Muscle of leg (tissue), 11 donors: ENCODE data around the gene CLIP1. TPM values are rescaled to one million over a fixed set of nuclear protein-coding genes. Genes with fewer than 3 reads are reported as not detected.
"Not testable (repeated sequence)": the region's sequence is repeated elsewhere in the genome, so short reads cannot be mapped to it uniquely, and the experiment has no call there.

ENCODE experiments used
- DNase-seq: peaks from one replicate; pipeline ENCODE4 v3.0.0; 2013
- H3K27ac ChIP-seq: one replicate; pipeline ENCODE4 v1.5.1; 2013; ENCODE audit warnings: mild to moderate bottlenecking, low read length, control low read depth
- H3K27me3 ChIP-seq: one replicate; pipeline ENCODE4 v1.6.1; 2013; ENCODE audit warnings: low read length; ENCODE audit not compliant: control insufficient read depth, insufficient read depth
- H3K36me3 ChIP-seq: one replicate; pipeline ENCODE4 v1.6.1; 2013; ENCODE audit warnings: low read length; ENCODE audit not compliant: control insufficient read depth, insufficient read depth
- H3K4me1 ChIP-seq: one replicate; pipeline ENCODE4 v1.6.1; 2013; ENCODE audit warnings: low read length; ENCODE audit not compliant: control insufficient read depth, insufficient read depth
- H3K4me3 ChIP-seq: one replicate; pipeline ENCODE4 v1.5.1; 2013; ENCODE audit warnings: low read length, control low read depth
- H3K9me3 ChIP-seq: replicated peaks from 2 replicates; pipeline ENCODE4 v1.6.1; 2013; ENCODE audit warnings: low read depth, low read length; ENCODE audit not compliant: control insufficient read depth
- WGBS: methylation state at CpG from one replicate; pipeline ENCODE4 v1.1.5; 2013; ENCODE audit warnings: missing lambda C conversion rate; ENCODE audit not compliant: insufficient coverage; 5-methylcytosine and 5-hydroxymethylcytosine counted together
- polyA plus RNA-seq, 8 donors: library from polyadenylated mRNA; unstranded; fragments of 120-200 nt; gene quantifications; one replicate each; pipeline versions ENCODE4 v1.2.1 to v1.2.3, GENCODE V29; 2013; ENCODE audit warnings: inconsistent platforms in 1 of 8, low replicate concordance in 1 of 8; ENCODE audit not compliant: insufficient read length in 8 of 8, insufficient read depth in 1 of 8
- total RNA-seq: library from RNA; stranded (reverse); fragments of 120-200 nt; gene quantifications from one replicate; pipeline ENCODE4 v1.2.4, GENCODE V29; 2013

CLIP1 gene
- total and polyA plus RNA-seq, 9 donors = 16.6 to 28.3 (median 20.6) TPM

DNA sequence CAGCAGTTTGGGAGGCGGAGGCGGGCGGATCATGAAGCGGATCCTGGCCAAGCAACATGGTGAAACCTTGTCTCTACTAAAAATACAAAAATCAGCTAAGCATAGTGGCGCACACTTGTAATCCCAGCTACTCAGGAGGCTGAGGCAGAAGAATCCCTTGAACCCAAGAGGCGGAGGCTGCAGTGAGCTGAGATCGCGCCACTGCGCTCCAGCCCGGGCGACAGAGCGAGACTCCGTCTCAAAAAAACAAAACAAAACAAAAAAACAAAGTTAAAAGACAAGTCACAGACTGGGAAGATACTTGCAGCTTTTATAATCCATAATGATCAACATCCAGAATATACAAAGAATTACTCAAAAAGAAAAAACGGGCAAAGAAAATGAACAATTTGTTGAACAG, 161.7 kb downstream of the CLIP1 start:
- H3K36me3 ChIP-seq = peaks cover 36% of the 10 kb centered on the region
- not testable (repeated sequence) for DNase-seq, H3K4me3 ChIP-seq, H3K27ac ChIP-seq, H3K4me1 ChIP-seq, H3K27me3 ChIP-seq, H3K9me3 ChIP-seq
- 89% methylated on average over 3 of the region's 14 CpGs for WGBS

DNA sequence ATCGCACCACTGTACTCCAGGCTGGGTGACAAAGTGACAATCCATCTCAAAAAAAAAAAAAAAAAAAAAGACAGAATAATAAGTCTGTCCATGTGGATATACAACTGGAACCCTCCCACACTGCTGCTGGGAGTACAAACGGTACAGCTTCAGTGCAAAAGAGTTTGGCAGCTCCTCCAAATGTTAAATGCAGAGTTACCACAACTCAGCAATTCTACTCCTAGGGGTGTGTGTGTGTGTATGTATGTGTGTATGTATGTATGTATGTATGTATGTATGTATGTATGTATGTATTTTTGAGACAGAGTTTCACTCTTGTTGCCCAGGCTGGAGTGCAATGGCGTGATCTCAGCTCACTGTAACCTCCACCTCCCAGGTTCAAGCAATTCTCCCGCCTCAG, 163.5 kb downstream of the CLIP1 start:
- no CpG with 5 or more reads among the region's 4 CpGs for WGBS
- not testable (repeated sequence) for H3K27me3 ChIP-seq, H3K4me1 ChIP-seq, H3K4me3 ChIP-seq, H3K27ac ChIP-seq, H3K9me3 ChIP-seq, DNase-seq
- peaks cover 36% of the 10 kb centered on the region for H3K36me3 ChIP-seq

DNA sequence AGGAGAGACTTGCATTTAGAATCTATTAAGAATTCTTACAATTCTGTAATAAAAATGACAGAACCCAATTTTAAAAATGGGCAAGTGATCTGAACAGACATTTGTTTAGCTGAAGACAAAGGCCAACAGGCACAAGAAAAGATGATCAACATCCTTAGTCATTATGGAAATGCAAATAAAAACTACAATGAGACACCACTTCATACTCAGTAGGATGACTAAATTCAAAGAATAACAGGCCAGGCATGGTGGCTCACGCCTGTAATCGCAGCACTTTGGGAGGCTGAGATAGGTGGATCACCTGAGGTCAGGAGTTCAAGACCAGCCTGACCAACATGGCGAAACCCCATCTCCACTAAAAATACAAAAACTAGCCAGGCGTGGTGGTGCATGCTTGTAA, 164.0 kb downstream of the CLIP1 start:
- DNase-seq, H3K4me3 ChIP-seq, H3K9me3 ChIP-seq, H3K4me1 ChIP-seq, H3K27me3 ChIP-seq, H3K27ac ChIP-seq: not testable (repeated sequence)
- WGBS = no CpG with 5 or more reads among the region's 4 CpGs
- H3K36me3 ChIP-seq = peaks cover 36% of the 10 kb centered on the region

DNA sequence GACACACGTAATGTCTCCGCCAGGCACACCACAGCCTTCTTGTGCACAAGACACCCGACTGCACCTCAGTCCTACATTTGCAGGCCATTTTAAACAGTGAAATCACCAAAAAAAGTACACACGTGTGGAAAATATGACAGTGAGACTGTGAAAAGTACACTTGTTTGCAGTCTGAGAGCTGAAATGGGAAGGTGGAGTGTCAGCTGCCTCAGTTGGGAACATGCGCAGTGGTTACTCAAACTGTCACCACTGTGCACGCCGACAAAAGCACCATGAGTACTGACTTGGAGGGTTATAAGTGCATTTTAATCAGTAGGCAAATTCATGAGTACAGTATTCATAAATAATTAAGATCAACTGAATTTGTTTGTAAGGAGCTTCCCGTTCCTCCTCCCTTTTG, 171.9 kb downstream of the CLIP1 start:
- 94% methylated on average over 6 of the region's 8 CpGs for WGBS
- Histone ChIP-seq H3K9me3 (no peaks in the 10 kb centered on the region), H3K4me1 (no peaks in the 10 kb centered on the region), H3K27me3 (no peaks in the 10 kb centered on the region), H3K27ac (no peak overlapping the region), H3K36me3 (peaks cover 30% of the 10 kb centered on the region), H3K4me3 (no peak overlapping the region)
- DNase-seq = no peak

DNA sequence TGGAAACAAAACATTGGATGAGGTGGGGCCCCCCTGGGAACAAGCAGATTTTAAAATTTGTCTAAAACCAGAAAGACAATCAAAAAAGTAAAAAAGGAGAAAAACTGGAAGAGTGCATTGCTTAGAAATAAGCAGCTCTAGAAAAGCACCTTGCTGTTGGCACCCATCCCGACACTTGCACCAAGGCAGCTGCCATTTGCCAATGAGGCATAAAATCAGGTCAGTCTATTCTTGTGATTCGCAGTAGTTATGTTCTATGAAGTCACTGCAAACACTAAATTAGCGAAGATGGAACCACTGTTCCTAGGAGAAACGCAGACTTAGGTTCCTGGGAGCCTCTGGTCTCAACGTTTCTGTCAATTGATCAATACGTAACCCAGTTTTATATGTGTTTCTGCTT, 172.4 kb downstream of the CLIP1 start:
- Histone ChIP-seq H3K36me3 (peaks cover 31% of the 10 kb centered on the region), H3K4me3 (no peak overlapping the region), H3K9me3 (no peaks in the 10 kb centered on the region), H3K27ac (no peak overlapping the region), H3K27me3 (no peaks in the 10 kb centered on the region), H3K4me1 (no peaks in the 10 kb centered on the region)
- WGBS = 86% methylated on average over 6 of the region's 6 CpGs
- no peak for DNase-seq

DNA sequence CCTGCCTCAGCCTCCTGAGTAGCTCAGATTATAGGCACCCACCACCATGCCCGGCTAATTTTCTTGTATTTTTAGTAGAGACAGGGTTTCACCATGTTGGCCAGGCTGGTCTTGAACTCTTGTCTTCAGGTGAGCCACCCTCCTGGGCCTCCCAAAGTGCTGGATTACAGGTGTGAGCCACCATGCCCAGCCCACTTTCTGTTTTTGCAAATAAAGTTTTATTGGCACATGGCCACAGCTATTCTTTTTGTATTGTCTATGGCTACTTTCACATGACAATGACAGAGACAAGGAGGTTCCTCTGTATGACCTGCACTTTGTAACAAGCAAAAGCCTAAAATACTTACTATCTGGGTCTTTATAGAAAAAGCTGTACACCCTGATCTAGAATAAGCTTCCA, 176.9 kb downstream of the CLIP1 start:
- no peak overlapping the region for H3K27ac ChIP-seq
- H3K36me3 ChIP-seq = peaks cover 40% of the 10 kb centered on the region
- H3K4me3 ChIP-seq = no peak overlapping the region
- no peaks in the 10 kb centered on the region for H3K9me3 ChIP-seq
- H3K27me3 ChIP-seq = no peaks in the 10 kb centered on the region
- WGBS = 83% methylated on average over 1 of the region's 1 CpG
- H3K4me1 ChIP-seq = no peaks in the 10 kb centered on the region
- DNase-seq = no peak

DNA sequence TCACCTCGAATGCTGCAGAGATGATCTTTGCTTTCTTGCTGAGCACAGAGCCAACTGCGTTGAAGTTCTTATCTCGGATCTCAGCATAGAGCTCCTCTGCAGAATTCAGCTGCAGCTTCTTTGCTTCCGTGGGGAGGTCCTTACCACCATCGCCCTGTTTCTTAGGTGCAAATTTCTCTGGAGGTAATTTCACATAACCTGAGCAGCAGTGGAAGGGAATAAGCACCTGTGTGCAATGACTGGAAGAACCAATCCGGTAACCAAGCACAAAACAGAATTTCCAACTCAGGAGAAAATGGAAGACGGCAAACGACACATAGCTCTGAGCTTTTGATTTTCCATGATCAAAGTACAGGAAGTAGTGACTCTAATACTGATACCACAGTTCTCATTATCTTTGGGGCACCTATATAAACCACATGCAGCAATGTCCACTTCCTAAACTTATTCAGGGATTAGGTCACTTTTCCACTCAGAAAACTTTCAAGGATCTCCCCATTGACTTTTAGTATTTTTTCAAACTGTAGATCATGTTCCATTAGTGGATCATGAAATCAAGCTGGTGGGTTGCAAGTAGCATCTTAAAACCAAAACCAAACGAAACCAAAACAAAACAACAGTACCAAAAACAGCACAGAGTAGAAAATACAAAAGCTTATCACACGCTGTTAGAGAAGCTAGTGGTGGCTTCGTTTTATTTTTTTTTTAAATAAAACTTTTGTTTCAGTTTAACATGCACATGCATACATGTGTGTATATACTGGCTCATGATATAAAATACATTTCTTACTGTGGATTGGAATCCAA, 177.7 kb downstream of the CLIP1 start:
- no peaks in the 10 kb centered on the region for H3K9me3 ChIP-seq
- H3K4me3 ChIP-seq = no peak overlapping the region
- peaks cover 37% of the 10 kb centered on the region for H3K36me3 ChIP-seq
- no peak overlapping the region for H3K27ac ChIP-seq
- H3K4me1 ChIP-seq = no peaks in the 10 kb centered on the region
- WGBS = 90% methylated on average over 3 of the region's 11 CpGs
- H3K27me3 ChIP-seq = no peaks in the 10 kb centered on the region
- DNase-seq = no peak

DNA sequence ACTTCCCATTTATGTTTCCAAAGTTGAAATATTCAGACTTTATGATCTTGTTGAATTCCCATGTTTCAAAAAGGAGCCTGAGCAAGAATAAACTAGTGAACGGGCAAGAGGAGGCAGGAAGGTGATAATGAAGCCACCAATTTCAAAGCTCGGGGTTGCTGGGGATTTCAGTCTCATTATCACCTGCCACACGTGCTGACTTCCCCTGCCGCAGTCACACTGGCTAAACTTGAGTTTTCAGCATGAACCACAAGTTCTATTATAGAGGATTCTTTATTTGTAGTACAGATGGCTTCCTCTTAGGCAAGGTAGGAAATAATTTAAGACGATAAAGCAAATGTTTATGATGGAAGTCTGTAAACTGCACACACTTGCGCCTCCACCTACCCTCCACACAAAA, 178.5 kb downstream of the CLIP1 start:
- DNase-seq = no peak
- Histone ChIP-seq H3K27ac (no peak overlapping the region), H3K9me3 (no peaks in the 10 kb centered on the region), H3K27me3 (no peaks in the 10 kb centered on the region), H3K4me1 (no peaks in the 10 kb centered on the region), H3K4me3 (no peak overlapping the region), H3K36me3 (peaks cover 32% of the 10 kb centered on the region)
- WGBS = no CpG with 5 or more reads among the region's 6 CpGs

DNA sequence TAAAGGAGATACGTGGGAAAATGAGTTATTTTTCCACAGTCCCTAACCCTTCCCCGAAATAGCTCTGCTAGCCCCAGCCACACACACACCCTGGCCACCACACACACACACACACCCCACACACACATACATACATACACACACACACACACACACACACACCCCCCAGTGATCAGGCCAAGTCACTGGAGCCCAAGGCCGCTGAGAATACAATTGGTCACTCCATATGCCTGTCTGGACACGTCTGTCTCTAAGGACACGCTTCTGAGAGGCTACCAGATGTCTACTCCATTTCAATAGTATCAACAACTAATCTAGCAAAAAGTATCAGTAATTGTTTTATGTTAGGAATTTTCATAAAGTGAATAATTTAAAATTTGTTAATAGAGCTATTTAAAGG, 183.6 kb downstream of the CLIP1 start:
- no peak for DNase-seq
- no peak overlapping the region for H3K27ac ChIP-seq
- H3K9me3 ChIP-seq = no peaks in the 10 kb centered on the region
- WGBS = no CpG with 5 or more reads among the region's 5 CpGs
- no peaks in the 10 kb centered on the region for H3K4me1 ChIP-seq
- H3K4me3 ChIP-seq = no peak overlapping the region
- H3K27me3 ChIP-seq = no peaks in the 10 kb centered on the region
- peaks cover 32% of the 10 kb centered on the region for H3K36me3 ChIP-seq

DNA sequence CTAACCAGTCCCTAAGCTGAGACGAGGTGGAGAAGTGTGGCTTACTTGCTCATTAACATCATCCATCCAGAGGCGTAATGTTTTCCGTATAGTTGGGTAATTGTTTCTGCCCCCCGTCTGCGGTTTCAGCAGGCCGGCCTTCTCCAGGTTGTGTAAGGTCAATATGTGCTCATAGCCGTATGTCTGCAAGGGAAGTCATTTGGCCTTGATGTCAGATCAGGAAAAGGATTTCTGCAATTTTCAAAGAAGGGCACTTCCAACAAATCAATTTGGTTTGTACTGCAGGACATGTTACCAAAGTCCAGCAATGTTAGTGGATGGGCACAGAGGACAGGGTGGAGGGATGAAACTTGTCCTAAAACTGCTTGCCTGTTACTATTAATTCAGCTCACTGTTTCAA, 186.7 kb downstream of the CLIP1 start:
- H3K27me3 ChIP-seq = no peaks in the 10 kb centered on the region
- H3K4me3 ChIP-seq = no peak overlapping the region
- no peak overlapping the region for H3K27ac ChIP-seq
- WGBS = no CpG with 5 or more reads among the region's 7 CpGs
- no peaks in the 10 kb centered on the region for H3K4me1 ChIP-seq
- H3K36me3 ChIP-seq = peaks cover 33% of the 10 kb centered on the region
- no peak for DNase-seq
- H3K9me3 ChIP-seq = no peaks in the 10 kb centered on the region

DNA sequence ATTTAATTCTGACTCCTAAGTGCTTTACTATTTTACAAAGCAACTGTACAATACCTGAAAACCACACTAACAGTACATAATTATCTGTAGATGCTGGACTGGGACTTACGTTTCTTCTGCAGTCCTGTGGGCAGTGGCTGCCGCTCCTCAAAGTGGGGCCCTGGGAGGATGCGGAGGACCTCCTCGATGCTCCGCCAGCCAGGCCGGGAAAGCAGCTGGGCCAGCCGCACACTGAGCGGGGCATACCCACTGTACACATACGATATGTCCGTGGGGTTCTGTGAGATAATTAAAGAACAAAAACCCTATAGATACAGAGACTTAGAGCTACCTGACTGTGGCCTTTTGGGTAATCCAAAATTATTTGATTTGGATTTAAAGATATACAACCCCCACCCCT, 189.8 kb downstream of the CLIP1 start:
- Histone ChIP-seq H3K27ac (no peak overlapping the region), H3K36me3 (peaks cover 37% of the 10 kb centered on the region), H3K4me3 (no peak overlapping the region), H3K9me3 (no peaks in the 10 kb centered on the region), H3K27me3 (no peaks in the 10 kb centered on the region), H3K4me1 (no peaks in the 10 kb centered on the region)
- no peak for DNase-seq
- no CpG with 5 or more reads among the region's 10 CpGs for WGBS
